ENCODE data around the gene PRKD3. TPM values are rescaled to one million over a fixed set of nuclear protein-coding genes. Genes with fewer than 3 reads are reported as not detected.

PRKD3 gene
- total RNA-seq, 1 donor from 2014 or later, result 13.1 TPM

Other genes starting within 250 kb of the PRKD3 start
- 7.7 TPM for gene HEATR5B, start 240.5 kb downstream of the PRKD3 start, total RNA-seq
- 3.0 TPM for gene GPATCH11, start 240.3 kb downstream of the PRKD3 start, total RNA-seq
- 10.7 TPM for gene EIF2AK2, start 167.9 kb downstream of the PRKD3 start, total RNA-seq
- not detected for gene SULT6B1, start 136.2 kb downstream of the PRKD3 start, total RNA-seq
- gene CEBPZOS, start 128.3 kb downstream of the PRKD3 start, total RNA-seq, result 19.3 TPM
- 15.4 TPM for gene CEBPZ, start 93.2 kb downstream of the PRKD3 start, total RNA-seq
- 8.4 TPM for gene NDUFAF7, start 93.2 kb downstream of the PRKD3 start, total RNA-seq
- 0.65 TPM for gene QPCT, start 19.8 kb upstream of the PRKD3 start, total RNA-seq